COLO668 (cell line): ENCODE data around the gene UGT1A4.

ENCODE experiments used
- DNase-seq: peaks from one replicate; lab custom pipeline; 2025; ENCODE audit not compliant: unreplicated experiment; lab: John Stamatoyannopoulos, UW

UGT1A4 gene

GRCh38 chr2:233807966-233808935, 89.7 kb downstream of the UGT1A4 start:
- no peak for DNase-seq

DNA sequence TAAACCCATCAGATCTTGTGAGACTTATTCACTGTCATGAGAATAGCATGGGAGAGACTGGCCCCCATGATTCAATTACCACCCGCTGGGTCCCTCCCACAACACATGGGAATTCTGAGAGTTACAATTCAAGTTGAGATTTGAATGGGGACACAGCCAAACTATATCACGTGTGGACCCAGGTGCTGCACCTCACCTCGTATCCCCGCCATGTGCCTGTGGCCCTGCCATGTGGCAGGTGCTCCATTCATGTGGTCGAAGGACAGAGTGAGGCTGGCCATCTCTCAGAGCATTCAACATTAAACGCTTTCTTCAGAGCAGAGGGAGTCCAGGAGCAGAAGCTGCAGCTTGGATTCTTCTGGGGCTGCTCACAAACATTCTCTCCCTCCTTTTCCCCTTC, 91.8 kb downstream of the UGT1A4 start:
- DNase-seq: no peak

DNA sequence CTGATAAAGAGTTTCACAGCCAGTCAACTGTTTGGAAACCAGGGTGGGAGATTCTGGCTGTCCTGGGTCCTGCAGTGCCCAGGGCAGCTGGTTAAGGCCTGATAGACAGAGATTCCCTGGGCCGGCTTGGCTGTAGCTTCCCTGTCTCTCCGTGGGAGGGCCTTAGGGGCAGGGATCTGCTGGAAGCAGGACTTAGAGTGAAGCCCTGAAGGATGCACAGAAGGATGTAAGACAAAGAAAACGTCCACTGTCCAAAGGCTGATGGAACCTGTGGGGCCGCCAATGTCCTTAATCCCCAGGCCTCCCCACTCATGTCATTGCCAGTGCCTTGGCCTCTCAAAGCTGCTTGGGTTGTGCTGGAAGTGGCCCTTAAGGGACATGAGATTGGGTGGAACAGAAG, 92.6 kb downstream of the UGT1A4 start:
- DNase-seq: no peak

- DNase-seq: no peak
Measured at GRCh38 chr2:233811732-233812131, 93.2 kb downstream of the UGT1A4 start.

DNA sequence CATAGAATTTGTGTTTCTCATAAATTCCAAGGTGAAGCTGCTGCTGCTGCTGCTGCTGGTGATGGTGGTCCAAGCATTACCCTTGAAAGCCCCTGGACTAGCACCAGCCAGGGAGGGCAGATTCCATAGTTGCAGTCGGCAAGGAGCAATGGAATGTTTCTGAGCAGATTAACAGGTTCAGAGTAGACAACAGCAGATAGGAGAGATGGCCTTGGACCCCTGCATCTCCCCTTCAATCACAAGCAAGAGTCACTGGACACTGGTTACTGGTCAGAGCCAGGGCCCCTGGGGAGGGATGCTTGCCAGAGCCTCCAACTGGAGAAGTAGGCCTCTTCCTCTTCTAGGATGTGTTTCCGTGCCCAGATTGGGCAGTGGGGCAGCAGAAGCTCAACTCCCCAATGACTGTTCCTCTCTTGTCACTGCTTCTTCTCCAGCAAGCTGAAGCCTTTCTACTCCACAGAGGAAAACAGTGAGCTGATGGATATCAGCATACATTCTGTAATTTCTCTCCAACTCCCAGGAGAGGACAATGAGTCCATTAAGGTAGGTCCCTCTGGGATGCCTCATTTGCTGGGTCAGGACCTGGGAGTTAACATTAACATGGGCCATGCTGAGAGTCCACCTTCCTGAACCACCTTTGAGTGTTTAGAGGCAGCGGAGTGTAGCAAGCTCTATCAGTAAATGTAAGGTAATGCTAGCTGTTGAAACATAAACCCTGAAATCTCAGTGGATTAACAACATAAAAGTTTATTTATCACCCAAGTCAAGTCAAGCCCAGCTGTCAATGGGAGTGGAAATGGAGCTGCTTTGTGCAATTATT, 94.9 kb downstream of the UGT1A4 start:
- DNase-seq: no peak

DNA sequence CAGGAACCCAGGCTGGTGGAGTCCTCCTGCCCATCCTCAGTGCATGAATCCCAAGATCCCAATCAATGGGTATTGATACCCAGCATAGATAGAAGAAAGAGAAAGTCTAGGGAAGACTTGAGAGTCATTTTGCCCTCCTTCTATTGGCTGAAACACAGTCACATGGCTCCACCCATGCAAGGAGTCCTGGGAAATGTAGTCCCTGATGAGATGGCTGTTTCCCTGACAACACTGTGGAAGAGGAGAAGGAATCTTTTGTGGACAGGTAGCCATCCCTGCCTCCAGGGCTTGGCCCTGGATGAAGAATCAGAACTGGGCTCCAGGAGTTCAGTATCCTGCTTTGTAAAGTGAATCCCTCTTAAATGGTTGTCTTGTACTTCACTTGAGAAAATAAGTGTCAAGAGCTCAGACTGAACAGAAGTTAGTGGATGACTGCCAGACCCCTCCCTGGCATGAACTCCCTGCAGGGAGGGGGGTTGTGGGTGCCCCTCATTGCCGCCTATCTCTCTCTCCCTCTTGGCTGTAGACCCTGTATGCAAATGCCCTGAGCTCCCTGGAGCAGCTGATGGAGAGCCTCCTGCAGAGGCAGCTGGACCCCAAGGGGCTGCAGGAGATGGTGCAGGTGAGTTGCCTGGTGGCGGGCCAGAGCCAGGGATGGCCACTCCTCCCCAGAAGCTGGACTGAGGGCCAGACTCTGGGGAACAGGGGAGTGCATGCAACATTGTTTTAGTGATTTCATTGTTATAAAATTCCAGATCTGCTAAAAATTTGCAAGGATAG, 95.7 kb downstream of the UGT1A4 start:
- DNase-seq: no peak

DNA sequence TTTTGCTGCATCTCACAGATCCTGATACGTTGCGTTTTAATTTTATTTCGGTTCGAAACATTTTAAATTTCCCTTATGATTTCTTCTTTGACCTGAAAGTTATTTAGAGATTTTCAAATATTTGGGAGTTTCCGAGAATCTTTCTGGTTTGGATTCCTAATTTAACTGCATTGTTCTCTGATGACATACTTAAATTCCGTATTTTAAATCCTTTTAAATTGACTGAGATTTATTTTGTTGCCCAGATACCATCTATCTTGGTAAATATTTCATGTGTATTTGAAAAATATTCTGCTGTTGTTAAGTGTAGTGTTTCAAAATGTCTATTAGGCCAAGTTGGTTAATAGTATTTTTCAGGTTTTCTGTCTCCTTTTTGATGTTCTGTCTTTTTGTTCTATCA, 97.3 kb downstream of the UGT1A4 start:
- no peak for DNase-seq

DNA sequence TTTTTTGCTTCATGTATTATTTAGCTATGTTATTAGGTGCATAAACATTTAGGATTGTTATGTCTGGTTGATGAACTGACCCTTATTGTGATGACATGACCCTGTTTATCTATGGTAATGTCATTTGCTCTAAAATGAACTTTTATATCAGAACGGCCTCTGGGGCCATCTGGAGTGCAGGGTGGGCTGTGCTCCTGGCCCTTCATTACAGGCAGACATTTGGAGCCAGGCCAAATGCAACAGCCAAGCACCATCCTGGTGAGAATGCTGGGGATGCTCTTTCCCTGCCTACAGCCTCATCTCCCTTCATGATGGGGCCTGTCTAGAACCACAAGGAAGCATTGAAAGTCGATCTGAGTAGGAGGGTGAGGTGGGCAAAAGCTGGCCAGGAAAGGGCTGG, 97.8 kb downstream of the UGT1A4 start:
- DNase-seq: no peak

DNA sequence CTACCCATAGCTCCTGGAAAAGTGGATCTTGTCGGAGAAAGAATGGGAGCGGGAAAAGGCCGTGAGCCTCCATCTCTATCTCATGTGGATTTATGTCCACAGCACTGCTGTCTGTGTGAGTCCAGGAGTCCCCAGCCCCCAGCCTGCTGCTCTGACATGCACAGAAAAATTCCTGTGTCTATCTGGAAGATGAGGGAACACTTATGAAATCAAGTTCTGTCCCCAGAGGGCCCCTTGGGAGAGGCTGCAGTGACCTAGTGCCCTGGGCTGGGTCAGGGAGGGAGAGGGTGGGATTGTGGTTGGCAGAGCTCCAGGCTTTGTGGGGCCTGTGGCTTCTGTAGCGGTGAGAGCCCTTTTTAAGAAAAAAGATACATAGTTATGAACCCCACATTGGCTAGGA, 98.2 kb downstream of the UGT1A4 start:
- no peak for DNase-seq

DNA sequence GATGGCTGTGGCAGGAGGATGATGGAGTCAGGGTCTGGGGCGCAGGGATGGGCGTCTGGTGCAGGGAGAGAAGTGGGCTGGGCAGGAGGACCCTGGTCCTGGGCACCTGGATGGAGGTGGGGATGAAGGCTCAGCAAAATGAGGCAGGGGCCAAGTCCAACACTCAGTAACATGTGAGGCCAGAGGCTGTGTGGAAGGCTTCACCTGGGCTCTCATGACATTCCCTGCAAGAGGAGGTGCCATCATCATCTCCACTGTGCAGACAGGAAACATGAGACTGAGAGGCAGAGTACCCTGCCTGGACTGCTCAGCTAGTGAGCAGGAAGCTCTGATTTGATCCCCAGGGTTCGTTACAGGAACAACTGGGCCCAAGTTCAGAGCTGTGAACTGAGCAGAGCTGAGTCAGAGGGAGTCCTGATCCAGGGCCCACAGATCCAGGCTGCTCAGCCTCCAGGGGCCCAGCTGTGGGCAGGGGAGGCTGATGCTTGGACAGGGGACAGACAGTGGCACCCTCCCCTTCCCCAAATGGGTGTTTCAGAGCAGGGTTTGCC, 98.9 kb downstream of the UGT1A4 start:
- no peak for DNase-seq

- DNase-seq: no peak
Measured at GRCh38 chr2:233817995-233818638, 99.6 kb downstream of the UGT1A4 start.

DNA sequence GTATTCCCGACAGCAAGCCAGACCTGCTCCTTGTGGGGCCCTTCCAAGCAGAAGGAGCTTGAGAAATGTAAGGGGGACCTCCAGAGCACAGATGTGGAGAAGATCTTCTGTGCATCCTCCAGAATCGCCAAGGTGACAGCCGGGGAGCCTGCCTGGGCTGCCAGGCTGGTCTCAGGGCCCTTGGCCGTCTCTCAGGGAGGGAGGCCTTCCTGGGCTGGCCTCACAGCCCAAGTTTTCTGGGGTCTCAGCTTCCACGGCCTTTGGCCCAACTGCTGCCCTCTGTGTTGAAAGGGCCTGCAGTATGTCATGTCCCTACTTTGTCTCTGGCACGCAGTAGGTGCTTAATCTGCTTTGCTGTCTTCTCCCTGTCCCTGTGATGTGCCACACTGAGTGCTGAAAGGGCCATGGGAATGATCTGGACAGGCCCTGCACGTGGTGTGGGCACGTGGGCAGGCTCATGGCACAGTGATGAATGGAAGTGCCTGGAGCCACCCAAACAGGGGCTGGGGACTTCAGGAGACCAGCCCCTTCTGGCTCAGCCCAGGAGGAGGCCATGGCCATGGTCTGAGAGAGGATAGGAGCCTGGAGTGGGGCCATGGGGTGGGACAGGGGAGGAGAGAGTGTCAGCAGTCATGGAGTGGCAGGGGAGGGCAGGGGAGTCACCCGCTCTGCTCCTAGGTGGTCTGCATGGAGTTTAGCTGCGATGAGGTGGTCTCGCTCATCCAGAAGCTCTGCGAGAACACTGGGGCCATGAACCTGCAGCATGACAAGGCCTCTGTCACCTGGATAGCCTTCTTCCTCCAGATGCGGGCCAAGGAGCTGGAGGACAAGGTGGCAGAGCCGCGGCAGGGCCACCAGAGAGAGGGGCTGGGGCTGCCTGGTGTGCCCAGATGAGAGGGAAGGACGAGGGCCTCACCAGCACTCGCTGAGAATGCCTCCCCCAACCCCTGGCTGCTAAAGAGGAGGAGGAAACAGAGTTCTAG, 100.4 kb downstream of the UGT1A4 start:
- no peak for DNase-seq

- no peak for DNase-seq
Measured at GRCh38 chr2:233819884-233820773, 101.6 kb downstream of the UGT1A4 start.

GRCh38 chr2:233820774-233821105, 102.2 kb downstream of the UGT1A4 start:
- DNase-seq: no peak

GRCh38 chr2:233821196-233821595, 102.7 kb downstream of the UGT1A4 start:
- DNase-seq: no peak

DNA sequence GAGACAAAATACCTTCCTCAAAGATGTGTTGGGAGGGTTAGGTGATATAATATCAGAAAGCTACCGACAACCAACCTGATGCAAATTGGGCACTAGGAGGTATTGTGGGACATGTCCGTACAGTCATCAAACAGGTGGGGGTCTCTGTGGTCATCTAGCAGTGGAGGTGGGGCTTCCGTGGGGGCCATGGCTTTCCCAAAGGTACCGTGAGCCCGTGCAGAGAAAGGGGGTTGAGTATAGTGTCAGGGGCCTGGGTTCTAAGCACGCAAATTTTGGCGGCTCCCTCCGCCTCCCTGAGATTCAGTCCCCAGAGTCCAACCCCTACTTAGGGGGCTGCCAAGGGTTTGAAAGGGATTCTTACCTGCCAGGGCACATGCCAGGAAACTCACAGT, 103.2 kb downstream of the UGT1A4 start:
- no peak for DNase-seq

GRCh38 chr2:233822101-233822771, 103.7 kb downstream of the UGT1A4 start:
- DNase-seq: no peak
